SU-DHL-6 (cell line): ENCODE measurements around the gene TREM1.

Experiments
- EZH2phosphoT487 ChIP-seq: fragments of 200-600 bp; sonication (generic), shearing (Covaris generic); conservative IDR thresholded peaks from 2 replicates; pipeline ENCODE4 v1.6.1; 2018; ENCODE audit warnings: mild to moderate bottlenecking, antibody characterized with exemption, low read length, moderate library complexity, mixed read lengths
- TF ChIP-seq, protein P1 (sequence below): fragments of 200-600 bp; sonication (generic); IDR thresholded peaks from one replicate; pipeline ENCODE4 v1.5.1; 2017; ENCODE audit warnings: antibody characterized with exemption, mild to moderate bottlenecking, low read length, moderate library complexity; ENCODE audit not compliant: insufficient read depth, poor library complexity, severe bottlenecking

DNA sequence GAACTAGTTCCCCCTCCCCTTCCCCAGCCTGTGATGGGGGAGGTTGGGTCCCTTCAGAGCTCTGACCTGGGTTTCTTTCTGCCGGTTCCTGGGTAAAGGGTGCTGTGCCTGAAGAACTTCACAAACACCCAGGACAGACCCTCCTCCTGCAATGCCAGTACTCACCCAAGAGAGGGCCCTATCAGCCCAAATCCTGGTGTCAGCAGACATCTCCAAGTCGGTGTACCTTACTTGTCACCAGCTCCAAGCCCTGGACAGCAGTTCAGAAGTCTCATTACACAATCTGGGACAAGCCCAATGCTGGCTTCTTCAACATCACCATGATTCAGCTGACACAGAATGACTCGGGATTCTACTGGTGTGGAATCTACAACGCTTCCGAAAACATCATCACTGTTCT is 57.9 kb downstream of the TREM1 start:
- TF ChIP-seq, protein P1, sequence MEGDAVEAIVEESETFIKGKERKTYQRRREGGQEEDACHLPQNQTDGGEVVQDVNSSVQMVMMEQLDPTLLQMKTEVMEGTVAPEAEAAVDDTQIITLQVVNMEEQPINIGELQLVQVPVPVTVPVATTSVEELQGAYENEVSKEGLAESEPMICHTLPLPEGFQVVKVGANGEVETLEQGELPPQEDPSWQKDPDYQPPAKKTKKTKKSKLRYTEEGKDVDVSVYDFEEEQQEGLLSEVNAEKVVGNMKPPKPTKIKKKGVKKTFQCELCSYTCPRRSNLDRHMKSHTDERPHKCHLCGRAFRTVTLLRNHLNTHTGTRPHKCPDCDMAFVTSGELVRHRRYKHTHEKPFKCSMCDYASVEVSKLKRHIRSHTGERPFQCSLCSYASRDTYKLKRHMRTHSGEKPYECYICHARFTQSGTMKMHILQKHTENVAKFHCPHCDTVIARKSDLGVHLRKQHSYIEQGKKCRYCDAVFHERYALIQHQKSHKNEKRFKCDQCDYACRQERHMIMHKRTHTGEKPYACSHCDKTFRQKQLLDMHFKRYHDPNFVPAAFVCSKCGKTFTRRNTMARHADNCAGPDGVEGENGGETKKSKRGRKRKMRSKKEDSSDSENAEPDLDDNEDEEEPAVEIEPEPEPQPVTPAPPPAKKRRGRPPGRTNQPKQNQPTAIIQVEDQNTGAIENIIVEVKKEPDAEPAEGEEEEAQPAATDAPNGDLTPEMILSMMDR: no peak
- no peak for TF ChIP-seq EZH2phosphoT487
